Activated gamma-delta T cell (primary cell): ENCODE data around the gene DCTD.
"Not testable (repeated sequence)": the region's sequence is repeated elsewhere in the genome, so short reads cannot be mapped to it uniquely, and the experiment has no call there.

Source experiments
- DNase-seq: peaks from one replicate; lab custom pipeline; 2025; lab: John Stamatoyannopoulos, UW

DCTD gene

GRCh38 chr4:182921608-182922007 lies 4.4 kb upstream of the DCTD start:
- no peak for DNase-seq

DNA sequence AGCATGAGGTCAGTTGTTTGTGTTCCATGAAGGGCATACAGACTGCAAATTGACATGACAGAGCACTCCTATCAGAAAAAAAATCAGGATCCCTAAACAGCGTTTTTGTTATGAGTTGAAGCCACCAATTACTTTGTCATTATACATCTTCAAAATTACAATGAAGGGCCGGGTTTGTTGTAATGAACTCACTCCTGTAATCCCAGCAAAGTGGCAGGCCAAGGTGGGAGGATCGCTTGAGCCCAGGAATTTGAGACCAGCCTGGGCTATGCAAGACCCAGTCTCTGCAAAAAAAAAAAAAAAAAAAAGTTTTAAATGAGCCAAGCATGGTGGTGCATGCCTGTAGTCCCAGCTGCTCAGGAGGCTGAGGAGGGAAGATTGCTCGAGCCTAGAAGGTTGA lies 3.5 kb upstream of the DCTD start:
- DNase-seq: no peak

DNA sequence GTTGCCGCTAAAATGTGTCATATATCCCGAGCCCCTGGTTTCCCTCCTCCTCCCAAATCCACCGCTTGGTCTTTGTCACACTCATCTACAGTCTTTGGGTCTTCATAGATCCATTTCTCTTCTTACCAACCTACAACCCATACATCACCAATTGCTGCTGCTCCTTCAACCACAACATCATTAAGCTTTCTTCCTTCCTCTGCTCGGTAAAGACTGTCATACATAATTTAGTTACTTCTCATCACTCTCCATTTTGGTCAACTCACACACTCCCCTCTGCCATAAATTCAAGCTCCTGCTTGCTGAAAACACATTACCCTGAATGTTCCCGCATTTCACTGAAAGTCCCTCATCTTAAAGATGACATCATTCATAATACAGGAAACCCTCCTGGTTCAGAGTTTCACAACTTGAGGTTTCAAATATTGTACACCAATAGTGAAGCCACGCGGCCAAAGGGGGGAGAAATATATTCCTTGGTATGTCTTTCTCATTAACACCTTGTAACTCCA lies 1.7 kb upstream of the DCTD start:
- no peak for DNase-seq

- DNase-seq: no peak
Observed at GRCh38 chr4:182918044-182918607, 940 bp upstream of the DCTD start.

DNA sequence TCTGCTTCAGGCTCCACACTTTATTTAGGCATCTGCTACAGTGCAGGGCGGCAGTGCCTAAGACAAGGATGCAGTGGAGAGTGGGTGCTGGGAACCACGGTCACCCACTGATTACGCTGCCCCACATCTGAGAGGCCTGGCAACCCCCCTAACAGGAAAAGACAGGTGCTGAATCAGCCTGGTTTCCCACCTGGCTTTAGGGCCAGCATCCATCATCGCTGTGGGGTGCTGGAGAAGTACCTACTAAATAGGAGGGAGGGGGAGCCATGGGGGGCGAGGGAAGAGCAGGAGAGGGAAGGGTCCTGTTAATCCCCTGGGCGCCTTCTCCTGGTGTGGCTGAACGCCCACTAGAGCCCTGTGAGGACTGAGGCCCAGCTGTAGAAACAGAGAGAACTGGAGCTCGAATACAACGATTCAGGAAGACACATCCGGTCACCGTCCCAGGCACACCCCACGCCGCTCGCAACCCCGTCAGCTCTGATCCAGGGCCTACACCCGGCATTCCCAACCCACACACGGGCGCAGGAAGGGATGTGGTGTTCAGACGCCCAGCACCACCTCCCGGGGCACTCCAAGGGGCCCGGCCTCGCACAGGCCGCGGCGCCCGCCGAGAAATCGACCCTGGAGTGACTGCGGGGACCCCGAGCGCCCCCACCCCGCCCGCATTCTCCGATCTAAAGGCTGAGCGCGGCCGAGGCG lies 554 bp downstream of the DCTD start:
- no peak for DNase-seq

DNA sequence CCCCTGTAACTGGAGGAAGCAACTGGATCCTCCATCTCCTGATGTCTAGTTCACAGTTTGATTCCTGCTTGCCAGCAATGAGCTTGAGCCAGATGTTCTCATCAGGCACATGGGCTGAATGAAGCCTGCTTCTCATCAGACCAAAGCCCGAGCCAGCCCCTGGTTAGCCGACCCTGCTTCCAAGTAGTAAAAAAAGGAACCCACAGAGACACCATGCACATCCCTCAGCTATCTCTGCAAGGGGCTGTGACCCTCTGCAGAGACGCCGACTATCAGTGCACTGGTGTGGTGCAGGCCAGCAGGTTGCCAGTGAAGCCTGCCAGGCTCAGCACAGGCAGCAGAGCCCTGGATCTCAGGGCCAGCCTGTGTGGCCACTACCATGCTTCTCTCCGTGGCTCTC lies 2.8 kb downstream of the DCTD start:
- no peak for DNase-seq

DNA sequence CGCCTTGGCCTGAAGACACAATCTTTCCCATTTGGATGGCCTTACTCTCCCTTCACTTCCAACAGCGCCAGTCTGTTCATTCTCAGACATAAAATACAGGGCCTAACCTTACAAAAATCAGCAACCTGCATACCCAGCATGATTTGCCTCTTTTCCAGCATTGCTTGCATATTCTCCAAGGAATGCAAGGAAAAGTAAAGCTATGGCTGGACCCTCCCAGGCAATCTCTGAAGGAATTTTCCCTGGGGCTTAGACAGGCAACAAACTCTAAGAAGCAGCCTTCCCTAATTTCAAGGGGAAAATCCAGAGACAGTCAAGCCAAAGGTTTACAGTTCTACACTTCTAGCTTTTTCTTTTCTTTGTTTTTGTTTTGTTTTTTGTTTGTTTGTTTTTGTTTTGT lies 3.6 kb downstream of the DCTD start:
- DNase-seq: no peak

DNA sequence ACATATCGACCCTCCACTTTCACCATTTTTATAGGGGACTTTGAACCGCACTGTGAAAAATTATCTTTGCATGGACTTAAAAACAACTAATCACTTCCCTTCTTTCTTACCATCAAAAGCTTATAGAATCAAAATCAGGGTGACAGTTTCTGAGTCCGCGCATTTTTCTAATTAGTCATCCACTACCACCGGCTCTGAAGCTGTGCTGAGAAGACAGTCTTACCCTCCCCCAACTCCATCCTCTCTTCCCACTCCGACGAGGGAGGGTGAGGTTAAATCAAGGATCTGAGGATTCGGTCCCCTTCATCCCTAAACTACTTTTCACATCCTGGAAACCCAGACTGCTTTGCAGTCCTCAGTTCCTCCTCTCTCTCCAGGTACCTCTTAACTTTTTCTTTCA lies 4.2 kb downstream of the DCTD start:
- no peak for DNase-seq

DNA sequence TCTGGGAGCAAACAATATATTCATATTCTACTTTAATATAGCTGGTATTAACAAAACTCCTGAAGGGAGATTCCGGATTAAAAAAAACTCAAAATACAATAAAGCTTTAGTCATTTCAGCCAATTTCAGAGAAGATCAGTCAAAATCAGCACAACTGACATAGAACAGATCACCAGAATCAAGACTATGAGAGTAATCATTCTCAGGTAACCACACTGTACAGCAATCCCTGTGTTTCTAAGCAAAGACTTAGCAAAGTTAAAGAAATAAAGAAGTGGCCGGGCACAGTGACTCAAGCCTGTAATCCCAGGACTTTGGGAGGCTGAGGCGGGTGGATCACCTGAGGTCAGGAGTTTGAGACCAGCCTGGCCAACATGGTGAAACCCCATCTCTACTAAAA lies 9.1 kb downstream of the DCTD start:
- no peak for DNase-seq

GRCh38 chr4:182907396-182907795 lies 9.8 kb downstream of the DCTD start:
- no peak for DNase-seq

DNA sequence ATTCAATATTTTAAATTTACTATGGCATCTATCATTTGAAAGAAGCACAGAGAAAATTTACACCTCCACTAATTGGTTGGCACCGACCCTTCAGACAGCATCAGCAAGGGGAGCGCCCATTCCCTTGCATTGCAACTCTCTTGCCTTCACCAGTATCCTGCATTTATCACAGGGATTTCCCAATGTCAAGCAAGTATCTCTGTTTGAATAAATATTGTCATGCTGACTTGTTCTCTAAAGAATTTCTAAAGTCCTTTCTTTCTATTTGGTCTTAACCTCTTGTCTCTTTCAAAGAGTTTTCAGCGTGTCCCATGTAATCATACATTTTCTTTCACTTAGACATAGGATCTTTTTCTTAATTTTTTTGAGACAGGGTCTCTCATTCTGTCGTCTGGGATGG lies 10.4 kb downstream of the DCTD start:
- DNase-seq: no peak

DNA sequence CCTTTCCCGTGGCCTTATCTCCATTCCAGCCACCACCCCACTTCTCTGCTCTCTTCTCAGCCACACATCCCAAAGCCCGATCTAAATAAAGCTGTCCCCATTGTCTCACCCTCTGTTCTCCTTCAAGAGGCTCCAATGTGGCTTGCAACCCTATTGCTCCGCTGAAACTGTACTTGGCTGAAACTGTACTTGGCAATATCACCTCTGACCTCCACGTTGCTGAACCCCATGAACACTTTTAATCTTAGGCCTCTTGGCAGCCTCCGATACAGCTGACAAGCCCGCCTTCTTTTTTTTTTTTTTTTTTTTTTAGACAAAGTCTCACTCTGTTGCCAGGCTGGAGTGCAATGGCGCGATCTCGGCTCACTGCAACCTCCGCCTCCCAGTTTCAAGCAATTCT lies 12.1 kb downstream of the DCTD start:
- no peak for DNase-seq

- DNase-seq: no peak
Observed at GRCh38 chr4:182904211-182904761, 12.9 kb downstream of the DCTD start.

DNA sequence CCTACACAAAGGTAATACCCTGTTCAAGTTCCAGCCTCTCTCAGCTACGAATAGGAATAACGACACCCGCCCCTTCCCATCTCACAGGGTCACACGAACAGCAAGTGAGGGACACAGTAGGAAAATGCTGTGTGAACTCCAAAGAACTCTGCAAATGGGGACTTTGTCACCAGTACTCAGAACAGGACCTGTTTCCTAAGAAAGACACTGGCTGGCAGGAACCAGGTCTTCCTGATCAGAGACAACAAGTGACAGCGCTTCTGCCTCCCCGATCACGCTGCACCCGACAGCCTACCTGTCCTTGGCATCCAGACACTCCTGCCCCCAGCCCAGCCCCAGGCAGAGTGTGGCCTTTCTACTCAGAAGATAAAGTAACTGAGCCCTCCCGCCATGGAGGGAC lies 14.2 kb downstream of the DCTD start:
- DNase-seq: no peak

DNA sequence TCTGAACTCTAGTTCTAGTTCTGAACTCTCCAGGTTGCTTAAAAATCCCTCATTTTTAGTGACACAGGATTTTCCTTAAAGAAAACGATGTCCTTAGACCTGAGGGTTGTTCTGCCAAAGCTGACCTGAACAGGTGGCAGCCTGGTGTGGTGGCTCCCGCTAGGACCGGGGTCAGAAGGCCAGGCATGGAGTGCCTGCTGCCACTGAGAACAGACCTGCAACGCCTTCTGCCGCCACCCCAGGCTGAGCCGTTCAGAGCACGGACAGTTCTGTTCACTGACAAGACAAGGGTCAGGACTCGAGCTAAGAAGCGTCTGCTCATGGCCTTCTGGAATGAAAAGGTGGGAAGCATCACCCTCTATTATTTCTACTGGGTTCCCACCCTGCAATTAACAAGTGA lies 15.8 kb downstream of the DCTD start:
- DNase-seq: no peak

GRCh38 chr4:182900021-182900420 lies 17.2 kb downstream of the DCTD start:
- DNase-seq: not testable (repeated sequence)

GRCh38 chr4:182898479-182898799 lies 18.7 kb downstream of the DCTD start:
- no peak for DNase-seq

DNA sequence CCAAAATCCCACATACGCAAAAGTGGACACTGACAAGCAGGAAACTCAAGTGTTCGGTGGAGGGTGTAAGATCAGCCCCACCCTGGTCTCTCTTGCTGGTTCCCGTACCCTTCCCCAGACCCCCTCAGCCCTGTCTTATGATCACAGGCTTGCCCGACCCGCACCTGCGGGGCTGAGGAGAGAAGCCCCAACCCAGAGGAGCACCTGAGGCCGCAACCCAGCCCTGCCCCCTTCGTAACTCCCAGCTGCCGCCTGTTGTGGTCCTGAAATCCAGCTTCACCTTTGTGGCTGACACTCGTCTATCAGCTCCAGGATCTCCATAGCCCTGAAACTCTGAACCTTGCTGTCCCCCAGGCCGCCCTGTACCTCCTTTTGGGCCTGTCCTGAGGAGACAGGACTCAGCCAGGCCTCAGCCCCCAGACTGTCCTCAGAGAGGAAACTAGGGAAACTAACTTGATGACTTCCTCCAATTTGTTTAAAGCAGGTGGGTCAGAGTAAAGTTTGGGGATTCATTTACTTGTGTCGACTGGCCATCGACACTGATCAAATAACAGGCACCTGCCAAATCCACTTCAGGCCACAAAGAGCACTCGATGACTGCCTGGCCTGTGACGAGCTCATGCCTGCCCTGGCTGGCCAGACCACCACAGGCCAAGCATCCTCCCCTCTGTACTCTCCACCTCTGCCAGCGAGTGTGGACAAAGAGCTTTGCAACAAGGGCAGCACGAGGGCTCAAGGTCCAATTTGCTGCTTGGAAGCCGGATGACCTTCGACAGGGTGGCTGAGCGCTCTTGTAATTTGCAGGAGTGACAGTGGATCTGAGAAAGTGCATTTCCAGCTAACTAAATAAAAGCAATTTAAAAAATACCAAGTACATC lies 19.3 kb downstream of the DCTD start:
- no peak for DNase-seq

DNA sequence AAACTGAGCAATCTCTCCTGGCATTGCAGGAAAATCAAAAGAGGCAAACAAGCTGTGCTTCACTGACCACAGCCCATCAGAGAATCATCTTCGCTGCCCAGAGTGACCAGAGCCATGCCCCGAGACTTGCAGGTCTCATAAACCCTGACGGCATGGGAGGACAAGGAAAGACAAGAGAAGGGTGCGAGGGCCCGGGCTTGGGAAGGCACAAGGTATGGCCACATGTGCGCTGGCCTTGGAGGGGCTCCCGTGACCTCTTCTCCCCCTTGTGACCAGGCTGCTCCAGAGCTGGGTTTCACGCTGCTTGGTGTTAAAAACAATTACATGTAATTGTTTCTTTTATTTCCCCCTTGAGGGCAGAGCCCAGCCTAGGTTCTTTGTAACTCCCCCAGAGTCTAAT lies 20.8 kb downstream of the DCTD start:
- no peak for DNase-seq

- no peak for DNase-seq
Observed at GRCh38 chr4:182895791-182896292, 21.3 kb downstream of the DCTD start.

GRCh38 chr4:182894681-182895275 lies 22.4 kb downstream of the DCTD start:
- DNase-seq: no peak

GRCh38 chr4:182893474-182894080 lies 23.6 kb downstream of the DCTD start:
- no peak for DNase-seq
